Esophagus squamous epithelium (tissue), 5 donors: ENCODE measurements around the gene CDIP1. TPM values are rescaled to one million over a fixed set of nuclear protein-coding genes. Genes with fewer than 3 reads are reported as not detected.

ENCODE experiments used
- DNase-seq: peaks from one replicate; lab custom pipeline; 2025; lab: John Stamatoyannopoulos, UW
- H3K27ac ChIP-seq, 4 donors: fragments of 200-600 bp; sonication (generic); one replicate each; pipeline ENCODE4 v1.5.1; 2016 to 2019; ENCODE audit warnings: mild to moderate bottlenecking in 1 of 4
- H3K27me3 ChIP-seq, 4 donors: fragments of 200-600 bp; sonication (generic); 1 replicate in 3 of 4; 2 replicates in 1 of 4; pipeline versions ENCODE4 v1.5.1 to v1.6.0; 2017 to 2021; ENCODE audit warnings: antibody characterized with exemption in 1 of 4
- H3K36me3 ChIP-seq, 3 donors: fragments of 200-600 bp; sonication (generic); one replicate each; pipeline ENCODE4 v1.5.1; 2016 to 2019
- H3K4me1 ChIP-seq, 3 donors: fragments of 200-600 bp; sonication (generic); one replicate each; pipeline ENCODE4 v1.5.1; 2017 to 2019
- H3K4me3 ChIP-seq, 4 donors: fragments of 200-600 bp; sonication (generic); 1 replicate in 3 of 4; 2 replicates in 1 of 4; pipeline ENCODE4 v1.5.1; 2016 to 2019; ENCODE audit warnings: mild to moderate bottlenecking in 2 of 4, moderate library complexity in 1 of 4
- H3K9me3 ChIP-seq, 3 donors: fragments of 200-600 bp; sonication (generic); one replicate each; pipeline ENCODE4 v1.5.1; 2016 to 2019
- CTCF ChIP-seq, 6 experiments: fragments of 450-650 bp in 4 of 6; fragments of 200-600 bp in 2 of 6; sonication (generic) in 2 of 6; IDR thresholded peaks; one replicate each; pipeline ENCODE4 v1.5.1; 2016 to 2019; ENCODE audit warnings: antibody characterized with exemption in 6 of 6, mild to moderate bottlenecking in 4 of 6, moderate library complexity in 4 of 6
- POLR2A ChIP-seq, 4 donors: fragments of 450-650 bp; IDR thresholded peaks; one replicate each; pipeline ENCODE4 v1.6.1; 2017; ENCODE audit warnings: antibody characterized with exemption in 4 of 4, mild to moderate bottlenecking in 4 of 4, moderate library complexity in 3 of 4
- WGBS, 2 donors: methylation state at CpG; one replicate each; pipeline ENCODE4 v1.1.5; 2018; 5-methylcytosine and 5-hydroxymethylcytosine counted together
- intact Hi-C: fragments of 100-400 bp; cut with DNase I; formaldehyde crosslinking; loops from one replicate; pipeline ENCODE4 v1.15.0; 2022
- total RNA-seq, 4 donors: library from RNA; depleted of rRNA; stranded (reverse); fragments of >200 nt; gene quantifications; one replicate each; pipeline ENCODE4 v1.1.0, GENCODE V29; 2016
- donor health status: DM: yes; HTN: yes; CAD: no.

CDIP1 gene
- total RNA-seq, 4 donors from 2014 or later, result 10.2 to 26.5 (median 16.5) TPM

GRCh38 chr16:4515611-4516233 is 22.9 kb downstream of the CDIP1 start:
- Histone ChIP-seq H3K36me3 (peaks cover 6 to 40% (median 9%) of the 10 kb centered on the region in 3 donors), H3K4me1 (peaks cover 11 to 82% (median 32%) of the 10 kb centered on the region in 3 donors), H3K9me3 (no peaks in the 10 kb centered on the region), H3K27me3 (no peaks in the 10 kb centered on the region), H3K27ac (peak overlapping the region in 3 of 4 donors; percentile 28 to 78 (median 69)), H3K4me3 (peak overlapping the region in 1 of 4 donors; percentile 18)
- WGBS, 2 donors, result 15 to 26% methylated on average over 5 of the region's 5 CpGs
- TF ChIP-seq POLR2A (IDR thresholded peaks at IDR 0.05), result no peak
- no peak for TF ChIP-seq CTCF (IDR thresholded peaks at IDR 0.05)
- DNase-seq, result no peak
- intact Hi-C loops, result no loop called here

- WGBS, 2 donors, result 41 to 59% methylated on average over 5 to 7 of the region's 7 CpGs
- H3K4me1 ChIP-seq, result peaks cover 11 to 77% (median 28%) of the 10 kb centered on the region in 3 donors
- intact Hi-C loops, result loop anchor here (5.0 kb wide), 1 partner anchor 33 kb away; no protein-coding TSS in a partner anchor
These were observed 24.0 kb downstream of the CDIP1 start for GRCh38 chr16:4514606-4515005.

GRCh38 chr16:4513881-4514280 is 24.7 kb downstream of the CDIP1 start:
- Histone ChIP-seq H3K4me1 (peaks cover 11 to 69% (median 22%) of the 10 kb centered on the region in 3 donors), H3K4me3 (no peak overlapping the region), H3K27me3 (no peaks in the 10 kb centered on the region), H3K27ac (peak overlapping the region in 3 of 4 donors; percentile 69 to 84 (median 78)), H3K9me3 (no peaks in the 10 kb centered on the region), H3K36me3 (peaks cover 15 to 58% (median 20%) of the 10 kb centered on the region in 3 donors)
- no peak for DNase-seq
- 73 to 100% methylated on average over 2 to 4 of the region's 7 CpGs for WGBS, 2 donors
- intact Hi-C loops, result loop anchor here (5.0 kb wide), 1 partner anchor 33 kb away; no protein-coding TSS in a partner anchor
- no peak for TF ChIP-seq POLR2A (IDR thresholded peaks at IDR 0.05)
- no peak for TF ChIP-seq CTCF (IDR thresholded peaks at IDR 0.05)

More at GRCh38 chr16:4514606-4515005, 24.0 kb downstream of the CDIP1 start:
- Histone ChIP-seq H3K36me3 (peaks cover 12 to 51% (median 13%) of the 10 kb centered on the region in 3 donors), H3K4me3 (no peak overlapping the region), H3K27ac (peak overlapping the region; percentile 25 to 84 (median 74)), H3K9me3 (no peaks in the 10 kb centered on the region), H3K27me3 (no peaks in the 10 kb centered on the region)
- DNase-seq, result no peak
- TF ChIP-seq POLR2A (IDR thresholded peaks at IDR 0.05) (no peak), CTCF (IDR thresholded peaks at IDR 0.05) (no peak)

- Histone ChIP-seq H3K4me1 (peaks cover 11 to 67% (median 22%) of the 10 kb centered on the region in 3 donors), H3K27ac (peak overlapping the region in 3 of 4 donors; percentile 17 to 84 (median 69)), H3K36me3 (peaks cover 19 to 64% (median 24%) of the 10 kb centered on the region in 3 donors), H3K9me3 (no peaks in the 10 kb centered on the region), H3K4me3 (no peak overlapping the region), H3K27me3 (no peaks in the 10 kb centered on the region)
- 80 to 100% methylated on average over 1 to 9 of the region's 19 CpGs for WGBS, 2 donors
- no peak for TF ChIP-seq POLR2A (IDR thresholded peaks at IDR 0.05)
- TF ChIP-seq CTCF (IDR thresholded peaks at IDR 0.05), result no peak
- intact Hi-C loops, result loop anchor here (5.0 kb wide), 1 partner anchor 34 kb away; no protein-coding TSS in a partner anchor
- DNase-seq, result no peak
These were observed 25.3 kb downstream of the CDIP1 start for GRCh38 chr16:4513086-4513860.
